PC-3 (cell line): ENCODE measurements around the gene TRAFD1. TPM values are rescaled to one million over a fixed set of nuclear protein-coding genes. Genes with fewer than 3 reads are reported as not detected.

Experiments used
- ATAC-seq: fragments of 200-7000 bp; cut with Tn5 transposase; 2 replicates; pipeline ENCODE4 v1.9.1; 2020; ENCODE audit warnings: mild to moderate bottlenecking, moderate library complexity
- BruUV-seq: library from RNA; stranded (reverse); fragments of 400-500 nt; replicated peaks from 2 replicates; lab custom pipeline; 2021; lab: Mats Ljungman, UMichigan
- CTCF ChIA-PET: fragments of 300-600 bp; sonication (Branson Sonifier 250); formaldehyde crosslinking; loops from one replicate; lab custom pipeline; 2022; ENCODE audit warnings: antibody characterized with exemption; lab: Charles Lee
- POLR2A ChIA-PET: fragments of 300-600 bp; sonication (Branson Sonifier 250); formaldehyde crosslinking; loops from one replicate; lab custom pipeline; 2022; ENCODE audit warnings: antibody characterized with exemption; ENCODE audit not compliant: unreplicated experiment; lab: Charles Lee
- DNase-seq: peaks from one replicate; pipeline ENCODE4 v3.0.0-alpha.2; 2015
- H2AFZ ChIP-seq: fragments of 300-600 bp; sonication (generic); 2 replicates; pipeline ENCODE4 v1.6.0; 2016; ENCODE audit warnings: antibody characterized with exemption, low read length
- H3F3A ChIP-seq: fragments of 300-600 bp; sonication (generic); one replicate; pipeline ENCODE4 v1.6.0; 2017; ENCODE audit warnings: antibody characterized with exemption, low read length, control low read depth, mild to moderate bottlenecking; ENCODE audit not compliant: unreplicated experiment
- H3K27ac ChIP-seq: fragments of 300-600 bp; sonication (generic); 2 replicates; pipeline ENCODE4 v1.5.1; 2016; ENCODE audit warnings: mild to moderate bottlenecking, low read length
- H3K27me3 ChIP-seq: fragments of 300-600 bp; sonication (generic); 2 replicates; pipeline ENCODE4 v1.6.1; 2016; ENCODE audit warnings: low read length, mixed read lengths
- H3K36me3 ChIP-seq: fragments of 300-600 bp; sonication (generic); 2 replicates; pipeline ENCODE4 v1.6.1; 2016; ENCODE audit warnings: low read depth, mixed run types, low read length, mixed read lengths
- H3K4me1 ChIP-seq: fragments of 300-600 bp; sonication (generic); 2 replicates; pipeline ENCODE4 v1.5.1; 2016; ENCODE audit warnings: low read length; ENCODE audit not compliant: insufficient read depth
- H3K4me2 ChIP-seq: fragments of 300-600 bp; sonication (generic); 2 replicates; pipeline ENCODE4 v1.6.0; 2016; ENCODE audit warnings: low read length
- H3K4me3 ChIP-seq: fragments of 300-600 bp; sonication (generic); 2 replicates; pipeline ENCODE4 v1.5.1; 2016; ENCODE audit warnings: mild to moderate bottlenecking, low read length, mixed read lengths
- H3K79me2 ChIP-seq: fragments of 300-600 bp; sonication (generic); 2 replicates; pipeline ENCODE4 v1.6.1; 2017; ENCODE audit warnings: low read length, mixed read lengths
- H3K9ac ChIP-seq: fragments of 300-600 bp; sonication (generic); 2 replicates; pipeline ENCODE4 v1.6.0; 2016; ENCODE audit warnings: mild to moderate bottlenecking, low read length
- H3K9me2 ChIP-seq: fragments of 300-600 bp; sonication (generic); replicated peaks from 2 replicates; pipeline ENCODE4 v1.6.1; 2016; ENCODE audit warnings: mixed run types, low read length, mixed read lengths
- H3K9me3 ChIP-seq: fragments of 300-600 bp; sonication (generic); 2 replicates; pipeline ENCODE4 v1.6.1; 2016; ENCODE audit warnings: low read length, mixed read lengths
- H4K20me1 ChIP-seq: fragments of 300-600 bp; sonication (generic); 2 replicates; pipeline ENCODE4 v1.6.1; 2016; ENCODE audit warnings: low read length, mixed read lengths
- EZH2 ChIP-seq: fragments of 300-600 bp; sonication (generic); IDR thresholded peaks from one replicate; pipeline ENCODE4 v1.6.1; 2017; ENCODE audit warnings: antibody characterized with exemption, mild to moderate bottlenecking, low read length; ENCODE audit not compliant: unreplicated experiment
- EZH2phosphoT487 ChIP-seq: fragments of 300-600 bp; sonication (generic); IDR thresholded peaks from 2 replicates; pipeline ENCODE4 v1.6.1; 2018; ENCODE audit warnings: mild to moderate bottlenecking, antibody characterized with exemption, low read length, borderline replicate concordance
- intact Hi-C: fragments of 100-400 bp; cut with micrococcal nuclease; formaldehyde crosslinking; loops from 2 replicates; pipeline ENCODE4 v1.9.0; 2023
- total RNA-seq: library from RNA; depleted of rRNA; stranded (reverse); fragments of >200 nt; gene quantifications from 2 replicates; pipeline ENCODE4 v1.2.3, GENCODE V29; 2014
- TF ChIP-seq, protein P1 (sequence below): fragments of 300-600 bp; sonication (generic); conservative IDR thresholded peaks from 2 replicates; pipeline ENCODE4 v1.5.1; 2017; ENCODE audit warnings: antibody characterized with exemption, low read depth, mild to moderate bottlenecking, low read length

Gene TRAFD1
- total RNA-seq, 1 experiment from 2014 or later = 34.1 TPM

- ATAC-seq = no peak
- no peaks in the 10 kb centered on the region for H3K27me3 ChIP-seq
- no peak overlapping the region for H2AFZ ChIP-seq
- TF ChIP-seq, protein P1, sequence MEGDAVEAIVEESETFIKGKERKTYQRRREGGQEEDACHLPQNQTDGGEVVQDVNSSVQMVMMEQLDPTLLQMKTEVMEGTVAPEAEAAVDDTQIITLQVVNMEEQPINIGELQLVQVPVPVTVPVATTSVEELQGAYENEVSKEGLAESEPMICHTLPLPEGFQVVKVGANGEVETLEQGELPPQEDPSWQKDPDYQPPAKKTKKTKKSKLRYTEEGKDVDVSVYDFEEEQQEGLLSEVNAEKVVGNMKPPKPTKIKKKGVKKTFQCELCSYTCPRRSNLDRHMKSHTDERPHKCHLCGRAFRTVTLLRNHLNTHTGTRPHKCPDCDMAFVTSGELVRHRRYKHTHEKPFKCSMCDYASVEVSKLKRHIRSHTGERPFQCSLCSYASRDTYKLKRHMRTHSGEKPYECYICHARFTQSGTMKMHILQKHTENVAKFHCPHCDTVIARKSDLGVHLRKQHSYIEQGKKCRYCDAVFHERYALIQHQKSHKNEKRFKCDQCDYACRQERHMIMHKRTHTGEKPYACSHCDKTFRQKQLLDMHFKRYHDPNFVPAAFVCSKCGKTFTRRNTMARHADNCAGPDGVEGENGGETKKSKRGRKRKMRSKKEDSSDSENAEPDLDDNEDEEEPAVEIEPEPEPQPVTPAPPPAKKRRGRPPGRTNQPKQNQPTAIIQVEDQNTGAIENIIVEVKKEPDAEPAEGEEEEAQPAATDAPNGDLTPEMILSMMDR = no peak
- H3K9me2 ChIP-seq = no peaks in the 10 kb centered on the region
- DNase-seq = no peak
- H3K4me2 ChIP-seq = peak overlapping the region; percentile 89
- ChIA-PET POLR2A (interaction anchor here (0.7 to 1.0 kb wide), 2 partner anchors 16 to 18 kb away, joined by 3 to 13 read pairs; no protein-coding TSS in a partner anchor), CTCF (interaction anchor here (0.9 kb wide), 1 partner anchor 13 kb away, joined by 6 read pairs; no protein-coding TSS in a partner anchor)
- H4K20me1 ChIP-seq = no peaks in the 10 kb centered on the region
- intact Hi-C loops = loop anchor here (1.0 kb wide), 2 partner anchors 29 to 38 kb away; no protein-coding TSS in a partner anchor
- no peaks in the 10 kb centered on the region for H3F3A ChIP-seq
- BruUV-seq = no TSS peak
- peaks cover 26% of the 10 kb centered on the region for H3K4me1 ChIP-seq
- no peak overlapping the region for H3K9ac ChIP-seq
- peaks cover 39% of the 10 kb centered on the region for H3K79me2 ChIP-seq
- H3K4me3 ChIP-seq = peak overlapping the region; percentile 78; the same call in 1 of the 2 replicates
- no peak overlapping the region for H3K27ac ChIP-seq
- H3K36me3 ChIP-seq = no peaks in the 10 kb centered on the region
- no peaks in the 10 kb centered on the region for H3K9me3 ChIP-seq
Observed at GRCh38 chr12:112124918-112125249, 476 bp upstream of the TRAFD1 start.

- H3K27me3 ChIP-seq = no peaks in the 10 kb centered on the region
- DNase-seq = no peak
- H3K79me2 ChIP-seq = peaks cover 42% of the 10 kb centered on the region
- peak overlapping the region; percentile 78 for H3K4me3 ChIP-seq
- H3K9me3 ChIP-seq = no peaks in the 10 kb centered on the region
- TF ChIP-seq EZH2 (no peak), EZH2phosphoT487 (no peak)
- TF ChIP-seq, protein P1 = no peak
- no peaks in the 10 kb centered on the region for H3K36me3 ChIP-seq
- H3K4me2 ChIP-seq = peak overlapping the region; percentile 89
- peak overlapping the region; percentile 74 for H2AFZ ChIP-seq
- H4K20me1 ChIP-seq = no peaks in the 10 kb centered on the region
- H3F3A ChIP-seq = no peaks in the 10 kb centered on the region
- no peaks in the 10 kb centered on the region for H3K9me2 ChIP-seq
- no peak for ATAC-seq
- H3K9ac ChIP-seq = peak overlapping the region; percentile 78
- H3K27ac ChIP-seq = no peak overlapping the region
- no TSS peak for BruUV-seq
- CTCF ChIA-PET = no interaction called here
- peaks cover 34% of the 10 kb centered on the region for H3K4me1 ChIP-seq
- intact Hi-C loops = loop anchor here (1.0 kb wide), 2 partner anchors 30 to 39 kb away; no protein-coding TSS in a partner anchor
- POLR2A ChIA-PET = no interaction called here
Observed at GRCh38 chr12:112126000-112126438, 659 bp downstream of the TRAFD1 start.

DNA sequence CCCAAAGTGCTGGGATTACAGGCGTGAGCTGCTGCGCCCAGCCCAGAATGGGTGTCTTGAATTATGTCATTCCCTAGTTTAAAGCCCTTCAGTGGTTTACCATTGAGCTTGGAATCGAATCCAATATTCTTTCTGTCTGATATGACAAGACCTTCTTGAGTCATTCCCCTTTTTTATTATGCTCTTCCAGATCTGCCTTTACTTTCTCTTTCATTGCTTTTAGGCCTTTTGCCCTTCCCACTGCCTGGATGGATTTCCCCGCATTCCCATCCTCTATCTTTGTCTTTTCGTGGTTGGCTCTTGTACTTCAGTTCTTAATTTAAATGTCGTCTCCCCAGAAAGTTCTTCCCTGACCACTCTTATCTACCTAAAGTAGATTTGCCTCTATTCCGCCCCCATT, 1.6 kb downstream of the TRAFD1 start:
- Histone ChIP-seq H3K4me3 (peak overlapping the region; percentile 78; the same call in 1 of the 2 replicates), H3K27ac (no peak overlapping the region), H3K79me2 (peaks cover 51% of the 10 kb centered on the region), H3K4me2 (peak overlapping the region; percentile 89), H3K9ac (no peak overlapping the region), H3K9me2 (no peaks in the 10 kb centered on the region), H3K27me3 (no peaks in the 10 kb centered on the region), H3K9me3 (no peaks in the 10 kb centered on the region), H2AFZ (no peak overlapping the region), H3K4me1 (peaks cover 29% of the 10 kb centered on the region), H3F3A (no peaks in the 10 kb centered on the region), H3K36me3 (no peaks in the 10 kb centered on the region), H4K20me1 (no peaks in the 10 kb centered on the region)
- ChIA-PET CTCF (no interaction called here), POLR2A (no interaction called here)
- ATAC-seq = no peak
- no TSS peak for BruUV-seq
- intact Hi-C loops = no loop called here
- DNase-seq = no peak
- TF ChIP-seq EZH2 = no peak
- TF ChIP-seq, protein P1 = no peak
- no peak for TF ChIP-seq EZH2phosphoT487
